ENCODE data around the gene PPAT.

DNA sequence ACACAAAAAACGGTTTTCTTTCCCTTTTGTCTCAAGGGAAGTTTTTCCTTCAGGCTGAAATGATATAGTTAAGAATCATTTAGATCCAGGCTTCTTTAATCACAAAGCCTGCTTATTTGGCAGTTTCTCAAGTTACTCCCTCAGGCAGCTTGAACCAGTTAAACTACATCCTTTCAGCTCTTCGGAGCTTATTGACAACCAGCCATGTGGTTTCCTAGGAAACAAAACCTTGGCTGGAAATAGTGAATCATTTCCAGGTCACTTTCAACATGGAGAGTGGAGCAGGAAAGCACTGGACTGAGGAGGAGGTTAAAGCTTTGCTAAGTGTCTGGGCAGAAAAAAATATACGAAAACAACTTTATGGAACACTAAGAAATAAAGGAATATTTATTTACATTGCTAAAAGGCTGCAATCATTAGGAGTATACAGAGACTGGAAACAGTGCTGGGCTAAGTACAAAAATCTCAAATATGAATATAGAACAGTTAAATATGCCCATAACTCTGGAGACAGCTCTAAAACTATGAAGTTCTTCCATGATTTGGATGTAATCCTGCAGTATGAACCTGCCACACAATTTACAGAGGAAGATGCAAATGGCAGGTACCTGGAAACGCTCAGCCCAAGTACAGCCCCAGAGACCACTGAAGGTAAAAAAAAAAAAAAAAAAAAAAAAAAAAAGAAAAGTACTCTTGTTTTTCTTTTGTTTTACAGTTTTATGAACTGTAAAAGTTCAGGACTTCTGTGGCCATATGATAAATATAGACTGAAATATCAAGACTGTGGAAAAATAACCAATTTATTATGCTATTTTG is 25.0 kb downstream of the PPAT start:
- TF ChIP-seq CTCF (conservative IDR thresholded peaks at IDR 0.05; ENCODE audit: low read depth in 2 of 2), result no peak
- no peak for TF ChIP-seq EZH2phosphoT487 (IDR thresholded peaks at IDR 0.05; ENCODE audit: unreplicated experiment)
- TF ChIP-seq POLR2AphosphoS5 (IDR thresholded peaks at IDR 0.05; ENCODE audit: low read depth), result no peak

Data from GM23338 (cell line).